ENCODE results near the gene PLEKHJ1.

PLEKHJ1 gene

DNA sequence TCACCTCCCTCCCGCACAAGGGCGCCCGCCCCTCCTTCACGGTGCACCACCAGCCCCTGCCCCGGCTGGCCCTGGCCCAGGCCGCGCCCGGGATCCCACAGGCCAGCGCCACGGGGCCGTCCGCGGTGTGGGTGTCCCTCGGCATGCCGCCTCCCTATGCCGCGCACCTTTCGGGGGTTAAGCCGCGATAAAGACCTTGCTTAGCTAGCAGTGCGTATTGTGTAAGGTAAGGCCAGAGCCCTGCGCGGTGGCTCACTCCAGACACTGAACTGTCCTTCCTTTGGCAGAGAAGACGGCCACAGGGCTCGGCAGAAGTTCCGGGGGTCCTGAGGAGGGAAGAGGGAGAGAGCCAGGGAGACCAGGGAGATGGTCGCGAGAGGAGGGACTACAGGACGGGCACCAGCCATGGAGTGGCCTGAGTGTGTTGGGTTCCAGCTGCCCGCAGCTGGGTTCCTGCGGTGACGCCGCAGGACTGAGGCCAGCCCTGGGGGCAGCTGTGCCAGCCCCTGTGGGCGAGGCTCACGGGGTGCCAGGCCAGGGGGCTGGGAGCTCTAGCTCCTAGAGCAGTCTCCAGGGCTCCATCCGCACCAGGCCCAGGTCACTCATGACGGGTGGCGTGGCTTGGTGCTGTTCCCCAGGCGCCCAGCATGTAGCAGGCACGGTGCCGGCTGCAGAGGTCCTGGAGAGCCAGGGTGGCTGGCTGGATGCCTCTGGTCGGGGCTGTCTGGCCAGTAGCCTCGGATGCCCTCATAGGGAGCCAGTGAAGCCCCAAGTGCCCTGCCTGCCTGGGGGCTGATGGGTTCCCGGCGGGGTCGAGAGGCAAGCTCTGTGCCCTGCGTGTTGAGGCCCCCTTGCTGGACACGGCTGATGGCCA lies 7.7 kb downstream of the PLEKHJ1 start:
- Histone ChIP-seq H2AFZ (ENCODE audit: low read depth) (no peak overlapping the region), H3K27me3 (ENCODE audit: insufficient read depth, low read depth) (no peaks in the 10 kb centered on the region), H3K9ac (peak overlapping the region; percentile 35; the same call in 1 of the 2 replicates), H3K27ac (peak overlapping the region; percentile 81), H3K4me2 (peak overlapping the region; percentile 29), H3K4me1 (ENCODE audit: low read depth, poor library complexity, severe bottlenecking) (peaks cover 23% of the 10 kb centered on the region), H3K4me3 (IDR thresholded peaks at IDR 0.05; ENCODE audit: insufficient read depth, low read depth, low read length) (no peak overlapping the region), H3K36me3 (ENCODE audit: insufficient read depth) (peaks cover 7% of the 10 kb centered on the region; the same call in 1 of the 2 replicates), H3K79me2 (ENCODE audit: insufficient read depth, low read depth) (peaks cover 7% of the 10 kb centered on the region; the same call in 1 of the 2 replicates), H4K20me1 (ENCODE audit: insufficient read depth) (no peaks in the 10 kb centered on the region)
- TF ChIP-seq, protein P1, sequence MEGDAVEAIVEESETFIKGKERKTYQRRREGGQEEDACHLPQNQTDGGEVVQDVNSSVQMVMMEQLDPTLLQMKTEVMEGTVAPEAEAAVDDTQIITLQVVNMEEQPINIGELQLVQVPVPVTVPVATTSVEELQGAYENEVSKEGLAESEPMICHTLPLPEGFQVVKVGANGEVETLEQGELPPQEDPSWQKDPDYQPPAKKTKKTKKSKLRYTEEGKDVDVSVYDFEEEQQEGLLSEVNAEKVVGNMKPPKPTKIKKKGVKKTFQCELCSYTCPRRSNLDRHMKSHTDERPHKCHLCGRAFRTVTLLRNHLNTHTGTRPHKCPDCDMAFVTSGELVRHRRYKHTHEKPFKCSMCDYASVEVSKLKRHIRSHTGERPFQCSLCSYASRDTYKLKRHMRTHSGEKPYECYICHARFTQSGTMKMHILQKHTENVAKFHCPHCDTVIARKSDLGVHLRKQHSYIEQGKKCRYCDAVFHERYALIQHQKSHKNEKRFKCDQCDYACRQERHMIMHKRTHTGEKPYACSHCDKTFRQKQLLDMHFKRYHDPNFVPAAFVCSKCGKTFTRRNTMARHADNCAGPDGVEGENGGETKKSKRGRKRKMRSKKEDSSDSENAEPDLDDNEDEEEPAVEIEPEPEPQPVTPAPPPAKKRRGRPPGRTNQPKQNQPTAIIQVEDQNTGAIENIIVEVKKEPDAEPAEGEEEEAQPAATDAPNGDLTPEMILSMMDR (conservative IDR thresholded peaks at IDR 0.05; ENCODE audit: low read depth, low read length) = no peak

DNA sequence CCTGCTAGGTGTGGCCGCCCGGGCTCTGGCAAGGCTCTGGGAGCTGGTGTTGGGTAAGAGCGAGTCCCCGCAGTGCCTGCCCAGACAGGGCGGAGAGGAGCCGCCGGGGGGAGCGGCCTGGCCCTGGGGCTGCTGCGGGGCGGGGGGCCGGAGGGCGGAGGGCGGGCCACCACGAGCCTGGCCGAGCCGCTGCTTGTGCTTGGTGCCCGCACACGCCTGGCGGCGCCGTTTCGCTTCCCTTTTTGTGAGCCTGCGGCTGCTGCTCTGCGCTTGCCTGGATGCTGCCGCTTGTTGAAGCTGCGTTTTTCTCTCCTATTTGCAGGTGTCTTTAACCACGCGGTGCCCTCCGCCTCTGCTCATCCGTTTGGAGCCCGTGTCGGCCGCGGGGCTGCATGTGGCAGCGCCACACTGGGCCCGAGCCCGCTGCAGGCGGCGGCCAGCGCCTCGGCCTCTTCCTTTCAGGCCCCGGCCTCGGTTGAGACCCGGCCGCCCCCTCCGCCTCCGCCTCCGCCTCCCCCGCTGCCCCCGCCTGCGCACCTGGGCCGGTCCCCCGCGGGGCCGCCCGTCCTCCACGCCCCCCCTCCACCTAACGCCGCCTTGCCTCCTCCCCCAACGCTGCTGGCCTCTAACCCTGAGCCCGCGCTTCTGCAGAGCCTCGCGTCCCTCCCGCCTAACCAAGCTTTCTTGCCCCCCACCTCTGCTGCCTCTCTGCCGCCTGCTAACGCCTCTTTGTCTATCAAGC lies 8.5 kb downstream of the PLEKHJ1 start:
- Histone ChIP-seq H3K4me2 (peak overlapping the region; percentile 56), H3K4me1 (ENCODE audit: low read depth, poor library complexity, severe bottlenecking) (peaks cover 16% of the 10 kb centered on the region), H3K27me3 (ENCODE audit: insufficient read depth, low read depth) (no peaks in the 10 kb centered on the region), H4K20me1 (ENCODE audit: insufficient read depth) (no peaks in the 10 kb centered on the region), H3K4me3 (IDR thresholded peaks at IDR 0.05; ENCODE audit: insufficient read depth, low read depth, low read length) (no peak overlapping the region), H3K79me2 (ENCODE audit: insufficient read depth, low read depth) (no peaks in the 10 kb centered on the region), H3K36me3 (ENCODE audit: insufficient read depth) (peaks cover 3% of the 10 kb centered on the region; the same call in 1 of the 2 replicates), H3K27ac (peak overlapping the region; percentile 81), H2AFZ (ENCODE audit: low read depth) (no peak overlapping the region), H3K9ac (peak overlapping the region; percentile 35; the same call in 1 of the 2 replicates)
- TF ChIP-seq, protein P1 (conservative IDR thresholded peaks at IDR 0.05; ENCODE audit: low read depth, low read length) = 0 out of 2 replicates have a peak, but pooled peaks have one; percentile 4

DNA sequence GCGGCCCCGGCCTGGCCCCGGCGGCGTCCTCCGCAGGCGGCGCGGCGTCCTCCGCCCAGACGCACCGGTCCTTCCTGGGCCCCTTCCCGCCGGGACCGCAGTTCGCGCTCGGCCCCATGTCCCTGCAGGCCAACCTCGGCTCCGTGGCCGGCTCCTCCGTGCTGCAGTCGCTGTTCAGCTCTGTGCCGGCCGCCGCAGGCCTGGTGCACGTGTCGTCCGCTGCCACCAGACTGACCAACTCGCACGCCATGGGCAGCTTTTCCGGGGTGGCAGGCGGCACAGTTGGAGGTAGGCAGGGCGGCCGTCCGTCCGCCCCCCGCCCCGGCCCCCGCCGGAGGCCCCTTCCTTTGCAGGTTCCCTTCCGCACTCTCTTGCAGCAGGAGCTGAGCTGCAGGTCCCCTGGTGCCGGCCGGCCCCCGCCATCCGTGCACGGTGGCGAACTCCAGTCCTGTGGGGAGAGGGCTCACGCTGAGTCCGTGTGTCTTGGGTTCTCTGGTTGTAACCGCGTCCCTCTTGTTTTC lies 9.2 kb downstream of the PLEKHJ1 start:
- Histone ChIP-seq H3K4me2 (peak overlapping the region; percentile 56), H3K79me2 (ENCODE audit: insufficient read depth, low read depth) (no peaks in the 10 kb centered on the region), H3K27ac (peak overlapping the region; percentile 81; the same call in 1 of the 2 replicates), H3K4me3 (IDR thresholded peaks at IDR 0.05; ENCODE audit: insufficient read depth, low read depth, low read length) (no peak overlapping the region), H4K20me1 (ENCODE audit: insufficient read depth) (no peaks in the 10 kb centered on the region), H3K36me3 (ENCODE audit: insufficient read depth) (0 out of 2 replicates have a peak, but pooled peaks cover 3% of the 10 kb centered on the region), H3K9ac (no peak overlapping the region), H3K4me1 (ENCODE audit: low read depth, poor library complexity, severe bottlenecking) (peaks cover 16% of the 10 kb centered on the region), H2AFZ (ENCODE audit: low read depth) (no peak overlapping the region), H3K27me3 (ENCODE audit: insufficient read depth, low read depth) (no peaks in the 10 kb centered on the region)
- TF ChIP-seq, protein P1 (conservative IDR thresholded peaks at IDR 0.05; ENCODE audit: low read depth, low read length) = no peak

DNA sequence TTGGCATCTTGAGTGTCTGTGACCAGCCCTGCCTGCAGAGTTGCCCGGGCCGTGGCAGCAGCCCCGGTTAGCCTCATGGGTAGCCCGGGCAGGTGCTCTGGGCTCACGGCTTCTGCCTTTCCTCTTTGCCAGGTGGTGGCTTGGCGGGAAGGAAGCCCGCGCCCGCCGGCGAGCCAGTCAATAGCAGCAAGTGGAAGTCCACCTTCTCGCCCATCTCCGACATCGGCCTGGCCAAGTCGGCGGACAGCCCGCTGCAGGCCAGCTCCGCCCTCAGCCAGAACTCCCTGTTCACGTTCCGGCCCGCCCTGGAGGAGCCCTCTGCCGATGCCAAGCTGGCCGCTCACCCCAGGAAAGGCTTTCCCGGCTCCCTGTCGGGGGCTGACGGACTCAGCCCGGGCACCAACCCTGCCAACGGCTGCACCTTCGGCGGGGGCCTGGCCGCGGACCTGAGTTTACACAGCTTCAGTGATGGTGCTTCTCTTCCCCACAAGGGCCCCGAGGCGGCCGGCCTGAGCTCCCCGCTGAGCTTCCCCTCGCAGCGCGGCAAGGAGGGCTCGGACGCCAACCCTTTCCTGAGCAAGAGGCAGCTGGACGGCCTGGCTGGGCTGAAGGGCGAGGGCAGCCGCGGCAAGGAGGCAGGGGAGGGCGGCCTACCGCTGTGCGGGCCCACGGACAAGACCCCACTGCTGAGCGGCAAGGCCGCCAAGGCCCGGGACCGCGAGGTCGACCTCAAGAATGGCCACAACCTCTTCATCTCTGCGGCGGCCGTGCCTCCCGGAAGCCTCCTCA lies 9.9 kb downstream of the PLEKHJ1 start:
- TF ChIP-seq, protein P1 (conservative IDR thresholded peaks at IDR 0.05; ENCODE audit: low read depth, low read length) = no peak
- H3K79me2 ChIP-seq (ENCODE audit: insufficient read depth, low read depth) = no peaks in the 10 kb centered on the region
- no peak overlapping the region for H3K27ac ChIP-seq
- no peaks in the 10 kb centered on the region for H4K20me1 ChIP-seq (ENCODE audit: insufficient read depth)
- H2AFZ ChIP-seq (ENCODE audit: low read depth) = no peak overlapping the region
- no peaks in the 10 kb centered on the region for H3K27me3 ChIP-seq (ENCODE audit: insufficient read depth, low read depth)
- H3K36me3 ChIP-seq (ENCODE audit: insufficient read depth) = 0 out of 2 replicates have a peak, but pooled peaks cover 3% of the 10 kb centered on the region
- no peak overlapping the region for H3K4me2 ChIP-seq
- no peak overlapping the region for H3K4me3 ChIP-seq (IDR thresholded peaks at IDR 0.05; ENCODE audit: insufficient read depth, low read depth, low read length)
- H3K9ac ChIP-seq = no peak overlapping the region
- peaks cover 16% of the 10 kb centered on the region for H3K4me1 ChIP-seq (ENCODE audit: low read depth, poor library complexity, severe bottlenecking)
